CD4-positive, alpha-beta T cell (primary cell): ENCODE measurements around the gene COL20A1. TPM values are rescaled to one million over a fixed set of nuclear protein-coding genes. Genes with fewer than 3 reads are reported as not detected.

Source experiments
- ATAC-seq: fragments of 200-7000 bp; cut with Tn5 transposase; one replicate; pipeline ENCODE4 v1.10.0; 2022; ENCODE audit warnings: mild to moderate bottlenecking; ENCODE audit not compliant: poor library complexity
- CTCF ChIA-PET: fragments of 350-600 bp; sonication (Branson Sonifier 250); formaldehyde crosslinking; loops from one replicate; lab custom pipeline; 2021; ENCODE audit warnings: antibody characterized with exemption, inconsistent platforms; lab: Charles Lee
- POLR2A ChIA-PET: fragments of 350-600 bp; sonication (Branson Sonifier 250); formaldehyde crosslinking; loops from one replicate; lab custom pipeline; 2021; ENCODE audit warnings: antibody characterized with exemption, inconsistent platforms; lab: Charles Lee
- DNase-seq, 14 experiments: peaks; one replicate each; pipeline ENCODE4 v3.0.0-alpha.2; 2013 to 2020; ENCODE audit warnings: mixed read lengths in 2 of 14
- H3K27ac ChIP-seq, 2 donors: one replicate each; pipeline versions ENCODE4 v1.5.1 to v1.7.0; 2013; ENCODE audit warnings: low read length in 2 of 2, low read depth in 1 of 2, mild to moderate bottlenecking in 1 of 2
- H3K27me3 ChIP-seq, 2 experiments: 1 replicate in 1 of 2; 2 replicates in 1 of 2; pipeline versions ENCODE4 v1.6.1 to v1.7.0; 2013; ENCODE audit warnings: low read length in 2 of 2, control low read depth in 1 of 2, mild to moderate bottlenecking in 1 of 2, moderate library complexity in 1 of 2; ENCODE audit not compliant: insufficient read depth in 2 of 2, control insufficient read depth in 1 of 2
- H3K36me3 ChIP-seq: one replicate; pipeline ENCODE4 v1.6.1; 2013; ENCODE audit warnings: low read length, control low read depth; ENCODE audit not compliant: insufficient read depth
- H3K4me1 ChIP-seq: one replicate; pipeline ENCODE4 v1.6.1; 2013; ENCODE audit warnings: low read length, control low read depth; ENCODE audit not compliant: insufficient read depth
- H3K4me3 ChIP-seq: one replicate; pipeline ENCODE4 v1.5.1; 2013; ENCODE audit warnings: mild to moderate bottlenecking, low read length, moderate library complexity
- H3K9me3 ChIP-seq, 2 experiments: 1 replicate in 1 of 2; 2 replicates in 1 of 2; pipeline versions ENCODE4 v1.6.1 to v1.7.0; 2013; ENCODE audit warnings: low read length in 2 of 2, mild to moderate bottlenecking in 2 of 2, control low read depth in 1 of 2, moderate library complexity in 1 of 2; ENCODE audit not compliant: control insufficient read depth in 1 of 2, insufficient read depth in 1 of 2
- H3K27ac Mint-ChIP-seq: one replicate; pipeline ENCODE4 v1.8.0; 2020; ENCODE audit warnings: mixed read lengths
- H3K27me3 Mint-ChIP-seq: one replicate; pipeline ENCODE4 v1.8.0; 2021; ENCODE audit warnings: mixed read lengths
- H3K36me3 Mint-ChIP-seq: one replicate; pipeline ENCODE4 v1.8.0; 2021; ENCODE audit warnings: low read depth, mixed read lengths
- H3K4me1 Mint-ChIP-seq: one replicate; pipeline ENCODE4 v1.8.0; 2021; ENCODE audit warnings: low read depth, mixed read lengths
- H3K4me3 Mint-ChIP-seq: one replicate; pipeline ENCODE4 v1.8.0; 2020; ENCODE audit warnings: mild to moderate bottlenecking, mixed read lengths
- H3K9me3 Mint-ChIP-seq: one replicate; pipeline ENCODE4 v1.8.0; 2020; ENCODE audit warnings: mixed read lengths
- intact Hi-C, 2 experiments: fragments of 100-400 bp; cut with DNase I in 1 of 2; cut with micrococcal nuclease in 1 of 2; formaldehyde crosslinking; loops; one replicate each; pipeline versions ENCODE4 v1.15.1 to v1.9.0; 2023 to 2025; cut with DNase I, micrococcal nuclease
- total RNA-seq, 174 experiments: library from RNA in 2 of 174; stranded (reverse) in 2 of 174; gene quantifications; one replicate each; pipeline ENCODE4 v1.2.3 and lab custom pipeline; 2021 to 2026
- TF ChIP-seq, protein P1 (sequence below): fragments of 200-600 bp; IDR thresholded peaks from one replicate; pipeline ENCODE4 v1.8.0; 2022; ENCODE audit warnings: antibody characterized with exemption, mild to moderate bottlenecking

The COL20A1 gene
- total RNA-seq, 2 experiments from 2014 or later = 0.03 TPM; not detected in 1

DNA sequence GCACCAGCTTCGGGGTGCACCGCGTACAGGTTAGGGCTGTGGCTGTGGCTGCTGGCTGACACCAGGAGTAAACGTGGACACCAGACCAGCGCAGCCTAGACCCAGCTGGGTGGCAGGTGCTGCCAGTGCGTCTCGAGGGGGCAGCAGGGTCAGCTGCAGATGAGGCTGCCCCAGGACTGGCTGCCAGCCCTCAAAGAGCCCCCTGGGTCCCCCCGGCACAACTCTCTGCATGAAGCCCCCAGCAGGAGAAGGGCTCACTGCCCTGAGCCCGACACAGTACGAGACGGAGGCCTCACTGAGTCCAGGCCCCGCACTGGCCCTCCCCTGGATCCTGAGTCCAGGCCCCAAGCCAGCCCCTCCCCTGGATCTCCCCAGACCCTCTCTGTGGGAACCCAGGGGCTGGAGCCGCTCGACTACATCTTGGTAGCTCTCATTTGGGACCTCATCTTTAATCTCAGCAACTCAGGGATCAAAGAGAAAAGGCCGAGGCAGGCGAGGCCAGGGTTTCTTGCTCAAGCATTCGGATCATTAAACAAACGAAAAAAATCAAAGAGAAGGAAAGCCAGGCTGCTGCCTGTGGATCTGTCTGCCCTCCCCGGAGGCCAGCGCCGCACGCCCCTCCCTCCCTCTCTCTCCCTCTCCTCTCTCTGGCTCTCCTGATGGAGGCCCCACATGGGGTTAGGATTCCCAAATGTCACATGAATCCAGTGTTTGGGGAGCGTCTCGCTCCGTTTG is 31.8 kb upstream of the COL20A1 start:
- POLR2A ChIA-PET = no interaction called here
- CTCF ChIA-PET = no interaction called here
- Mint-ChIP-seq H3K4me1 (no peaks in the 10 kb centered on the region), H3K9me3 (no peaks in the 10 kb centered on the region), H3K36me3 (no peaks in the 10 kb centered on the region), H3K27ac (no peak overlapping the region), H3K4me3 (no peak overlapping the region), H3K27me3 (peaks cover 55% of the 10 kb centered on the region)
- Histone ChIP-seq H3K9me3 (no peaks in the 10 kb centered on the region), H3K27ac (no peak overlapping the region), H3K4me3 (no peak overlapping the region), H3K36me3 (no peaks in the 10 kb centered on the region), H3K4me1 (peaks cover 5% of the 10 kb centered on the region), H3K27me3 (peaks cover 16 to 20% of the 10 kb centered on the region in 2 experiments)
- intact Hi-C loops = no loop called here
- TF ChIP-seq, protein P1, sequence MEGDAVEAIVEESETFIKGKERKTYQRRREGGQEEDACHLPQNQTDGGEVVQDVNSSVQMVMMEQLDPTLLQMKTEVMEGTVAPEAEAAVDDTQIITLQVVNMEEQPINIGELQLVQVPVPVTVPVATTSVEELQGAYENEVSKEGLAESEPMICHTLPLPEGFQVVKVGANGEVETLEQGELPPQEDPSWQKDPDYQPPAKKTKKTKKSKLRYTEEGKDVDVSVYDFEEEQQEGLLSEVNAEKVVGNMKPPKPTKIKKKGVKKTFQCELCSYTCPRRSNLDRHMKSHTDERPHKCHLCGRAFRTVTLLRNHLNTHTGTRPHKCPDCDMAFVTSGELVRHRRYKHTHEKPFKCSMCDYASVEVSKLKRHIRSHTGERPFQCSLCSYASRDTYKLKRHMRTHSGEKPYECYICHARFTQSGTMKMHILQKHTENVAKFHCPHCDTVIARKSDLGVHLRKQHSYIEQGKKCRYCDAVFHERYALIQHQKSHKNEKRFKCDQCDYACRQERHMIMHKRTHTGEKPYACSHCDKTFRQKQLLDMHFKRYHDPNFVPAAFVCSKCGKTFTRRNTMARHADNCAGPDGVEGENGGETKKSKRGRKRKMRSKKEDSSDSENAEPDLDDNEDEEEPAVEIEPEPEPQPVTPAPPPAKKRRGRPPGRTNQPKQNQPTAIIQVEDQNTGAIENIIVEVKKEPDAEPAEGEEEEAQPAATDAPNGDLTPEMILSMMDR = no peak
- ATAC-seq = no peak
- no peak for DNase-seq

DNA sequence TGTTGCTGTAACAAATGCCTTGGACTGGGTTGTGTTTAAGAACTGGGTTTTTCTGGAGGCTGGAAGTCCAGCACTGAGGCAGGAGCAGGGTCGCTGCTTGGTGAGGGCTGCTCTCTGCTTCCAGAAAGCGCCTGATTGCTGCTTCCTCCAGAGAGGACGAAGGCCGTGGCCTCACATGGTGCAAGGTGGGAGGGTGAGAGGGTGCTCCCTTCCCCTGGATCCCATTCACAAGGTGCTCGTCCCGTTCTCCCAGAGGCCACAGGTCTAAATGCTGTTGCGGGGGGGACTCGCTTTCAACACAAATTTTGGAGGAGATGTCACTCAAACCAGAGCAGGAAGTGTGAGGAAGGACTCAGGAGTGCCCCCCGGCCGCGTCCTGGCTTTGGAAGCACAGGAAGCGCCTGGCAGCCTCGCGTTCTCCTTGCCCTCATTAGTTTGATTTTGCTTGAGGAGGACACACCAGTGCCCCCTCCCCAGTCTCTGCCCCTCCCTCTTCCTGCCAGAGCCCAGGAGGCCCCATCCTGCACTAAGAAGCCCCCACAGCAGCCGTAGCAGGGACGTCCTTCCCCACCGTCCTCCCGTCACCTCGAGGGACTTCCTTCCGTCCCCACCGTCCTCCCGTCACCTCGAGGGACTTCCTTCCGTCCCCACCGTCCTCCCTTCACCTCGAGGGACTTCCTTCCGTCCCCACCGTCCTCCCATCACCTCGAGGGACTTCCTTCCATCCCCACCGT is 31.0 kb upstream of the COL20A1 start:
- ChIA-PET POLR2A (no interaction called here), CTCF (no interaction called here)
- Mint-ChIP-seq H3K36me3 (no peaks in the 10 kb centered on the region), H3K9me3 (no peaks in the 10 kb centered on the region), H3K4me1 (no peaks in the 10 kb centered on the region), H3K27me3 (peaks cover 47% of the 10 kb centered on the region), H3K27ac (no peak overlapping the region), H3K4me3 (no peak overlapping the region)
- H3K9me3 ChIP-seq = no peaks in the 10 kb centered on the region
- intact Hi-C loops = no loop called here
- TF ChIP-seq, protein P1 = no peak
- peaks cover 5% of the 10 kb centered on the region for H3K4me1 ChIP-seq
- peaks cover 16 to 17% of the 10 kb centered on the region in 2 experiments for H3K27me3 ChIP-seq
- no peak overlapping the region for H3K27ac ChIP-seq
- no peak overlapping the region for H3K4me3 ChIP-seq
- no peak for ATAC-seq
- DNase-seq = no peak
- H3K36me3 ChIP-seq = no peaks in the 10 kb centered on the region

DNA sequence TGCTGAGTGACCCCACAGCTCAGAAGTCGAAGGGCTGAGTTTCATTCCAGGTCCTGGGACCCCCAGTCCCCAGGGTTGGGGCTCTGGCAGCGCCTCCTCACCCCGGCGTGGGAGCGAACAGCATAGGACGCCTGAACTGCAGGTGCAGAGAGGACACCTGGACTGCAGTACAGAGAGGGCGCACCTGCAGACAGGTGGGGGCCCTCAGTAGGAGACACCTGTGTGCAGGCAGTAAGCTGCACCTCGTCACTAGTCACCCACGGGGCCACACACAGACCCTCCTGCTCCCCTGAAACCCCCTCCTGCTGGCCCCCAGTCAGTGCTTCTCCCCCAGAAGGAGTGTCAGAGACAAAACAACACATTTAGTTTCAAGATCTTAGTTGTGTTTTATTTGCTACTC is 30.1 kb upstream of the COL20A1 start:
- H3K27ac Mint-ChIP-seq = no peak overlapping the region
- no peaks in the 10 kb centered on the region for H3K4me1 Mint-ChIP-seq
- no peak for ATAC-seq

More for the DNA sequence above, 30.1 kb upstream of the COL20A1 start:
- Histone ChIP-seq H3K27ac (no peak overlapping the region), H3K4me3 (no peak overlapping the region), H3K27me3 (peaks cover 17 to 23% of the 10 kb centered on the region in 2 experiments), H3K4me1 (peaks cover 5% of the 10 kb centered on the region), H3K36me3 (no peaks in the 10 kb centered on the region), H3K9me3 (no peaks in the 10 kb centered on the region)
- DNase-seq = no peak
- TF ChIP-seq, protein P1 = no peak
- H3K4me3 Mint-ChIP-seq = no peak overlapping the region
- intact Hi-C loops = no loop called here
- ChIA-PET CTCF (no interaction called here), POLR2A (no interaction called here)
- H3K27me3 Mint-ChIP-seq = peaks cover 40% of the 10 kb centered on the region
- no peaks in the 10 kb centered on the region for H3K36me3 Mint-ChIP-seq
- H3K9me3 Mint-ChIP-seq = no peaks in the 10 kb centered on the region
